GM06990 (cell line): ENCODE results near the gene PEBP1.
A peak's percentile ranks its signal among the peaks of the same experiment; 100 is the strongest.

Experiments used
- DNase-seq: peaks from one replicate; pipeline ENCODE4 v3.0.0-alpha.2; 2011; ENCODE audit not compliant: insufficient read length; ENCODE audit errors: extremely low read depth
- H3K27me3 ChIP-seq: replicated peaks from 2 replicates; pipeline ENCODE4 v1.6.0; 2011; ENCODE audit warnings: low read length; ENCODE audit not compliant: control insufficient read depth, insufficient read depth
- H3K36me3 ChIP-seq: 2 replicates; pipeline ENCODE4 v1.5.1; 2011; ENCODE audit warnings: low read length; ENCODE audit not compliant: control insufficient read depth, insufficient read depth
- H3K4me3 ChIP-seq: replicated peaks from 2 replicates; pipeline ENCODE4 v1.5.1; 2011; ENCODE audit warnings: low read depth, mild to moderate bottlenecking, control low read depth, low read length
- CTCF ChIP-seq: IDR thresholded peaks from 2 replicates; pipeline ENCODE4 v1.5.1; 2011; ENCODE audit warnings: low read length, control low read depth, mild to moderate bottlenecking, inconsistent platforms; ENCODE audit not compliant: insufficient read depth, poor library complexity, severe bottlenecking

PEBP1 gene

DNA sequence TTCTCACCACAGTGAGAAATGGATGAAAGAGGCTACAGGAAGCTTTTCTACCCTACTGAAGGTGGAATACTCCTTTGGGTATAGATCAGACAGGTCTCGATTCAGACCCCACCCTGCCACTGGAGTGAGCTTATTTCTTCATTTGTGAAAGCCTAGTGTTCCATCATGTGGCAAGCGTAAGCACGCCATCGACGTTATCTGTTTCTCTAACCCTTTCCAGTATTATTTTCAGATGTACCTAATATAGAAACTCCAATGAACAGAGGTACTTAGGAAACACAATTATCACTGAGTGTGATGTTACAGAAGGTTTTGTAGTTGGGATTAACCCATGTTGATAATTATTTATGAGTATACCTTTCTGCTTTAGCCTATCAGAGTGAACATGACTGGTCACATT lies 12.4 kb downstream of the PEBP1 start:
- peaks cover 15% of the 10 kb centered on the region for H3K36me3 ChIP-seq
- no peak for TF ChIP-seq CTCF
- H3K4me3 ChIP-seq, result no peak overlapping the region
- DNase-seq, result no peak
- no peaks in the 10 kb centered on the region for H3K27me3 ChIP-seq

DNA sequence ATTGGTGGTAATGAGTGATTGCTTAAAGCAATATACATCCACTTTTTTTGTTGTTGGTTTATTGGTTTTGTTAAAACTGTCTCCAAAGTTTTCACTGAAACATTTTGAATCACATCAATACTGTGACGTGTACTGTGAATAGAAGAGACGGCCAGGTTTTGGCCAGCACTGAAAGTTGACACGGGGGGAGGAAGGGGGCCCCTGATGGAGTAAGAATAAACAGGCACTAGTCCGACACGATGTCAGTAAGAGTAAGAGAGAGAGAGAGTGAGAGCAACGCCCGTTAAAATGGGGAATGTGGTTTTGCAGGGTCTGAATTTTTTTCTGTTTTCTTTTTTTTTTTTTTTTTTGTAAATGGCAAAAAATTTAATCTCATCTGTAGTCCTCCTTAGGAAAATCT lies 14.7 kb downstream of the PEBP1 start:
- DNase-seq, result no peak
- TF ChIP-seq CTCF, result no peak
- Histone ChIP-seq H3K27me3 (no peaks in the 10 kb centered on the region), H3K36me3 (peaks cover 13% of the 10 kb centered on the region), H3K4me3 (no peak overlapping the region)

- no peak for DNase-seq
- Histone ChIP-seq H3K36me3 (peaks cover 13% of the 10 kb centered on the region), H3K4me3 (no peak overlapping the region), H3K27me3 (no peaks in the 10 kb centered on the region)
- TF ChIP-seq CTCF, result no peak
Observed at GRCh38 chr12:118151755-118152154, 15.8 kb downstream of the PEBP1 start.

- Histone ChIP-seq H3K4me3 (no peak overlapping the region), H3K36me3 (peaks cover 14% of the 10 kb centered on the region), H3K27me3 (no peaks in the 10 kb centered on the region)
- TF ChIP-seq CTCF, result no peak
- no peak for DNase-seq
Observed at GRCh38 chr12:118160536-118160935, 24.6 kb downstream of the PEBP1 start.

- H3K27me3 ChIP-seq, result no peaks in the 10 kb centered on the region
- H3K4me3 ChIP-seq, result no peak overlapping the region
- peaks cover 5% of the 10 kb centered on the region for H3K36me3 ChIP-seq
- DNase-seq, result no peak
- TF ChIP-seq CTCF, result peak; percentile 67
Observed at GRCh38 chr12:118164798-118165486, 29.0 kb downstream of the PEBP1 start.

GRCh38 chr12:118166946-118167345 lies 31.0 kb downstream of the PEBP1 start:
- Histone ChIP-seq H3K4me3 (peak overlapping the region; percentile 28; the same call in 1 of the 2 replicates), H3K27me3 (no peaks in the 10 kb centered on the region), H3K36me3 (peaks cover 5% of the 10 kb centered on the region)
- DNase-seq, result peak; percentile 73
- TF ChIP-seq CTCF, result no peak
